H9 (cell line): ENCODE data around the gene SNX25. TPM values are rescaled to one million over a fixed set of nuclear protein-coding genes. Genes with fewer than 3 reads are reported as not detected.

Experiments used
- DNase-seq: peaks from one replicate; pipeline ENCODE4 v3.0.0-alpha.2; 2017
- H2AFZ ChIP-seq: one replicate; pipeline ENCODE4 v1.6.1; 2013; ENCODE audit warnings: mild to moderate bottlenecking, low read length, control low read depth, moderate library complexity
- H2AK5ac ChIP-seq: 2 replicates; pipeline ENCODE4 v1.6.1; 2013; ENCODE audit warnings: low read length, control low read depth, mixed read lengths; ENCODE audit not compliant: insufficient read length
- H2BK120ac ChIP-seq: one replicate; pipeline ENCODE4 v1.6.1; 2013; ENCODE audit warnings: low read depth, mild to moderate bottlenecking, low read length, control low read depth, inconsistent platforms; ENCODE audit not compliant: poor library complexity, severe bottlenecking
- H2BK12ac ChIP-seq: 2 replicates; pipeline ENCODE4 v1.6.1; 2013; ENCODE audit warnings: low read length, control low read depth, mixed read lengths, low read depth; ENCODE audit not compliant: insufficient read length
- H2BK15ac ChIP-seq: 2 replicates; pipeline ENCODE4 v1.6.1; 2013; ENCODE audit warnings: low read depth, low read length, control low read depth
- H2BK20ac ChIP-seq: one replicate; pipeline ENCODE4 v1.6.1; 2013; ENCODE audit warnings: low read depth, mild to moderate bottlenecking, low read length, control low read depth, inconsistent platforms; ENCODE audit not compliant: poor library complexity, severe bottlenecking
- H2BK5ac ChIP-seq: 2 replicates; pipeline ENCODE4 v1.6.1; 2013; ENCODE audit warnings: low read length, control low read depth, mixed read lengths; ENCODE audit not compliant: insufficient read length
- H3K14ac ChIP-seq: 2 replicates; pipeline ENCODE4 v1.6.1; 2013; ENCODE audit warnings: low read length, control low read depth; ENCODE audit not compliant: insufficient read depth
- H3K18ac ChIP-seq: 2 replicates; pipeline ENCODE4 v1.6.1; 2013; ENCODE audit warnings: low read depth, mild to moderate bottlenecking, mixed read lengths, low read length, control low read depth; ENCODE audit not compliant: insufficient read length
- H3K23ac ChIP-seq: 2 replicates; pipeline ENCODE4 v1.6.1; 2013; ENCODE audit warnings: low read length, control low read depth, mixed read lengths, low read depth; ENCODE audit not compliant: insufficient read length
- H3K23me2 ChIP-seq: 2 replicates; pipeline ENCODE4 v1.6.1; 2013; ENCODE audit warnings: low read depth, mild to moderate bottlenecking, mixed read lengths, low read length, control low read depth; ENCODE audit not compliant: insufficient read length, poor library complexity, severe bottlenecking
- H3K27ac ChIP-seq: 2 replicates; pipeline ENCODE4 v1.5.1; 2013; ENCODE audit warnings: low read length, control low read depth, mixed read lengths, low read depth; ENCODE audit not compliant: insufficient read length
- H3K27me3 ChIP-seq: 2 replicates; pipeline ENCODE4 v1.6.1; 2013; ENCODE audit warnings: low read length, control low read depth, inconsistent platforms; ENCODE audit not compliant: insufficient read depth
- H3K4ac ChIP-seq: 2 replicates; pipeline ENCODE4 v1.6.1; 2013; ENCODE audit warnings: low read depth, mild to moderate bottlenecking, control low read depth, inconsistent platforms, low read length, moderate library complexity
- H3K4me1 ChIP-seq: 2 replicates; pipeline ENCODE4 v1.6.1; 2013; ENCODE audit warnings: low read length, control low read depth, inconsistent platforms; ENCODE audit not compliant: insufficient read depth
- H3K4me2 ChIP-seq: 2 replicates; pipeline ENCODE4 v1.6.1; 2013; ENCODE audit warnings: low read length, control low read depth, mixed read lengths; ENCODE audit not compliant: insufficient read length, insufficient read depth
- H3K56ac ChIP-seq: 2 replicates; pipeline ENCODE4 v1.6.1; 2013; ENCODE audit warnings: low read depth, mild to moderate bottlenecking, mixed read lengths, low read length, control low read depth; ENCODE audit not compliant: insufficient read length
- H3K79me1 ChIP-seq: 2 replicates; pipeline ENCODE4 v1.6.1; 2013; ENCODE audit warnings: low read depth, mild to moderate bottlenecking, moderate library complexity, low read length, control low read depth, inconsistent platforms; ENCODE audit not compliant: insufficient read depth, poor library complexity, severe bottlenecking
- H3K79me2 ChIP-seq: 2 replicates; pipeline ENCODE4 v1.6.1; 2013; ENCODE audit warnings: low read length, control low read depth, inconsistent platforms; ENCODE audit not compliant: insufficient read depth
- H3K9ac ChIP-seq: 2 replicates; pipeline ENCODE4 v1.6.1; 2013; ENCODE audit warnings: low read length, control low read depth, mixed read lengths; ENCODE audit not compliant: insufficient read length; ENCODE audit errors: extremely low read depth
- H3K9me3 ChIP-seq: one replicate; pipeline ENCODE4 v1.6.1; 2013; ENCODE audit warnings: low read depth, low read length, inconsistent platforms; ENCODE audit not compliant: control insufficient read depth
- H3T11ph ChIP-seq: one replicate; pipeline ENCODE4 v1.6.1; 2013; ENCODE audit warnings: mild to moderate bottlenecking, low read length, control low read depth, inconsistent platforms
- H4K20me1 ChIP-seq: one replicate; pipeline ENCODE4 v1.6.1; 2013; ENCODE audit not compliant: control insufficient read depth, insufficient read length, insufficient read depth
- H4K5ac ChIP-seq: 2 replicates; pipeline ENCODE4 v1.6.1; 2013; ENCODE audit warnings: low read depth, mild to moderate bottlenecking, mixed read lengths, low read length, control low read depth; ENCODE audit not compliant: insufficient read length
- H4K8ac ChIP-seq: replicated peaks from 2 replicates; pipeline ENCODE4 v1.6.1; 2013; ENCODE audit warnings: low read length, control low read depth, mixed read lengths, low read depth; ENCODE audit not compliant: insufficient read length
- H4K91ac ChIP-seq: 2 replicates; pipeline ENCODE4 v1.6.1; 2013; ENCODE audit warnings: low read depth, mild to moderate bottlenecking, moderate library complexity, mixed read lengths, low read length, control low read depth; ENCODE audit not compliant: insufficient read length
- H3K27ac Mint-ChIP-seq, 3 experiments: 2 replicates in 2 of 3; 3 replicates in 1 of 3; pipeline ENCODE4 v1.8.0; 2020 to 2021; ENCODE audit warnings: mixed read lengths in 3 of 3, mild to moderate bottlenecking in 1 of 3, moderate library complexity in 1 of 3
- H3K27me3 Mint-ChIP-seq: 2 replicates; pipeline ENCODE4 v1.8.0; 2021; ENCODE audit warnings: low read depth, mild to moderate bottlenecking, moderate library complexity, mixed read lengths
- H3K36me3 Mint-ChIP-seq, 3 experiments: 2 replicates in 2 of 3; 3 replicates in 1 of 3; pipeline ENCODE4 v1.8.0; 2020 to 2021; ENCODE audit warnings: low read depth in 3 of 3, mixed read lengths in 3 of 3; ENCODE audit not compliant: insufficient read depth in 1 of 3
- H3K4me1 Mint-ChIP-seq, 2 experiments: 2 replicates each; pipeline ENCODE4 v1.8.0; 2020; ENCODE audit warnings: mixed read lengths in 2 of 2
- H3K4me3 Mint-ChIP-seq, 2 experiments: 2 replicates in 1 of 2; 3 replicates in 1 of 2; pipeline ENCODE4 v1.8.0; 2020 to 2021; ENCODE audit warnings: mild to moderate bottlenecking in 2 of 2, mixed read lengths in 2 of 2, moderate library complexity in 1 of 2
- H3K9me3 Mint-ChIP-seq, 2 experiments: 2 replicates in 1 of 2; 3 replicates in 1 of 2; pipeline ENCODE4 v1.8.0; 2020; ENCODE audit warnings: mild to moderate bottlenecking in 2 of 2, mixed read lengths in 2 of 2, moderate library complexity in 1 of 2
- CTCF ChIP-seq: fragments of 200-600 bp; sonication (generic); conservative IDR thresholded peaks from 3 replicates; pipeline ENCODE4 v1.8.0; 2021; ENCODE audit warnings: antibody characterized with exemption, mild to moderate bottlenecking
- WGBS: extraction: QIAGEN DNeasy Blood & Tissue Kit; methylation state at CpG from one replicate; pipeline ENCODE4 v1.1.7; 2013; ENCODE audit warnings: missing lambda C conversion rate, low lambda C conversion rate, mixed read lengths; ENCODE audit not compliant: insufficient read length; ENCODE audit errors: extremely low coverage; 5-methylcytosine and 5-hydroxymethylcytosine counted together
- total RNA-seq: library from RNA; stranded (reverse); gene quantifications from 2 replicates; pipeline ENCODE4 v1.2.1, GENCODE V29; 2021

The SNX25 gene
- total RNA-seq, 1 experiment from 2014 or later = 28.2 TPM

- no peak for DNase-seq
- Histone ChIP-seq H4K5ac (no peak overlapping the region), H3K9ac (no peak overlapping the region), H2BK120ac (no peak overlapping the region), H4K91ac (no peak overlapping the region), H2BK15ac (no peak overlapping the region), H3K79me2 (no peaks in the 10 kb centered on the region), H4K20me1 (no peaks in the 10 kb centered on the region), H3K23me2 (no peaks in the 10 kb centered on the region), H3T11ph (no peak overlapping the region), H2BK12ac (no peak overlapping the region), H3K4ac (no peak overlapping the region), H3K23ac (no peak overlapping the region), H3K9me3 (no peaks in the 10 kb centered on the region), H2BK20ac (no peak overlapping the region), H3K79me1 (peaks cover 3% of the 10 kb centered on the region), H3K27ac (no peak overlapping the region), H3K4me1 (no peaks in the 10 kb centered on the region), H2AK5ac (no peak overlapping the region), H2AFZ (no peak overlapping the region), H2BK5ac (no peak overlapping the region), H3K56ac (no peak overlapping the region), H3K18ac (no peak overlapping the region), H3K14ac (no peak overlapping the region), H4K8ac (no peak overlapping the region), H3K4me2 (no peak overlapping the region), H3K27me3 (no peaks in the 10 kb centered on the region)
- Mint-ChIP-seq H3K9me3 (peaks cover 3 to 7% of the 10 kb centered on the region in 2 experiments; a peak in 4 of 5 replicates), H3K4me3 (no peak overlapping the region), H3K4me1 (no peaks in the 10 kb centered on the region), H3K27ac (no peak overlapping the region), H3K27me3 (no peaks in the 10 kb centered on the region), H3K36me3 (peaks cover 8 to 55% (median 49%) of the 10 kb centered on the region in 3 experiments; a peak in 6 of 7 replicates)
- TF ChIP-seq CTCF = no peak
- WGBS = no CpG with 5 or more reads among the region's 6 CpGs
Measured at GRCh38 chr4:185341841-185342240, 132.4 kb downstream of the SNX25 start.
